AG04450 (cell line): ENCODE data around the gene PRR15. TPM values are rescaled to one million over a fixed set of nuclear protein-coding genes. Genes with fewer than 3 reads are reported as not detected.

Experiments used
- CTCF ChIA-PET: fragments of 300-600, 350-600 bp; formaldehyde crosslinking; extraction: SDS; loops from one replicate; lab custom pipeline; 2022; ENCODE audit warnings: antibody characterized with exemption, inconsistent platforms; lab: Charles Lee
- POLR2A ChIA-PET: fragments of 350-600 bp; formaldehyde crosslinking; extraction: SDS; loops from one replicate; lab custom pipeline; 2021; ENCODE audit warnings: antibody characterized with exemption, inconsistent platforms; lab: Yijun Ruan, JAX
- DNase-seq: peaks from one replicate; pipeline ENCODE4 v3.0.0-alpha.2; 2011; ENCODE audit warnings: low read depth, low spot score
- H3K27ac ChIP-seq: one replicate; pipeline ENCODE4 v1.5.1; 2012; ENCODE audit warnings: low read depth, low read length, control low read depth
- H3K27me3 ChIP-seq: one replicate; pipeline ENCODE4 v1.6.0; 2012; ENCODE audit warnings: low read length; ENCODE audit not compliant: control insufficient read depth, insufficient read depth
- H3K4me3 ChIP-seq: 2 replicates; pipeline ENCODE4 v1.5.1; 2011; ENCODE audit warnings: mild to moderate bottlenecking, low read depth, low read length, control low read depth
- H3K9me3 ChIP-seq: 2 replicates; pipeline ENCODE4 v1.5.1; 2012; ENCODE audit warnings: low read length; ENCODE audit not compliant: control insufficient read depth, insufficient read depth
- polyA plus RNA-seq: library from polyadenylated mRNA; depleted of rRNA; stranded (reverse); fragments of >200 nt; gene quantifications from 2 replicates; pipeline ENCODE4 v1.2.3, GENCODE V29; 2011
- TF ChIP-seq, protein P1 (sequence below): IDR thresholded peaks from 2 replicates; pipeline ENCODE4 v1.5.1; 2011; ENCODE audit warnings: low read depth, low read length, control low read depth, inconsistent platforms

The PRR15 gene
- polyA plus RNA-seq, 1 experiment: not detected

DNA sequence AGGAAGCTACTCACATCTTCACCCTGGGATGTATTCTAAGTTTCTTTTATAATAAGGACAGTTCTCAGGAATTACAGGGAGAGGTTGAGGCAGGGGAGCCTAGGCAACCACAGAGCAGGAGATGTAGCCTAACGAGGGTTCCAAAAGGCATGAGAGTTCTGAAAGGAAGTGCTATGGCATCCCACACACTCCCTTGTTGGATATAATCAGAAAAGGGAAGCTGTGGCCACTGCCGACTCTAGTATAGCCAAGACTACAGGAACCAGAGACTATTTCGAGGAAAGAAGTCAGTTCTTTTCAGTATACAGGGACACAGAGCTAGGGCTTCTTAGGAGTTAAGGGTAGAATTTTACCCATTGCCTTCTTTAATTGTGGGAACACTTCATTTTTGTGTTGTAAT is 11.0 kb downstream of the PRR15 start:
- Histone ChIP-seq H3K27me3 (peaks cover 8% of the 10 kb centered on the region), H3K4me3 (no peak overlapping the region), H3K27ac (no peak overlapping the region), H3K9me3 (no peaks in the 10 kb centered on the region; the same call in 1 of the 2 replicates)
- POLR2A ChIA-PET: no interaction called here
- TF ChIP-seq, protein P1, sequence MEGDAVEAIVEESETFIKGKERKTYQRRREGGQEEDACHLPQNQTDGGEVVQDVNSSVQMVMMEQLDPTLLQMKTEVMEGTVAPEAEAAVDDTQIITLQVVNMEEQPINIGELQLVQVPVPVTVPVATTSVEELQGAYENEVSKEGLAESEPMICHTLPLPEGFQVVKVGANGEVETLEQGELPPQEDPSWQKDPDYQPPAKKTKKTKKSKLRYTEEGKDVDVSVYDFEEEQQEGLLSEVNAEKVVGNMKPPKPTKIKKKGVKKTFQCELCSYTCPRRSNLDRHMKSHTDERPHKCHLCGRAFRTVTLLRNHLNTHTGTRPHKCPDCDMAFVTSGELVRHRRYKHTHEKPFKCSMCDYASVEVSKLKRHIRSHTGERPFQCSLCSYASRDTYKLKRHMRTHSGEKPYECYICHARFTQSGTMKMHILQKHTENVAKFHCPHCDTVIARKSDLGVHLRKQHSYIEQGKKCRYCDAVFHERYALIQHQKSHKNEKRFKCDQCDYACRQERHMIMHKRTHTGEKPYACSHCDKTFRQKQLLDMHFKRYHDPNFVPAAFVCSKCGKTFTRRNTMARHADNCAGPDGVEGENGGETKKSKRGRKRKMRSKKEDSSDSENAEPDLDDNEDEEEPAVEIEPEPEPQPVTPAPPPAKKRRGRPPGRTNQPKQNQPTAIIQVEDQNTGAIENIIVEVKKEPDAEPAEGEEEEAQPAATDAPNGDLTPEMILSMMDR: no peak
- CTCF ChIA-PET: no interaction called here
- DNase-seq: no peak

DNA sequence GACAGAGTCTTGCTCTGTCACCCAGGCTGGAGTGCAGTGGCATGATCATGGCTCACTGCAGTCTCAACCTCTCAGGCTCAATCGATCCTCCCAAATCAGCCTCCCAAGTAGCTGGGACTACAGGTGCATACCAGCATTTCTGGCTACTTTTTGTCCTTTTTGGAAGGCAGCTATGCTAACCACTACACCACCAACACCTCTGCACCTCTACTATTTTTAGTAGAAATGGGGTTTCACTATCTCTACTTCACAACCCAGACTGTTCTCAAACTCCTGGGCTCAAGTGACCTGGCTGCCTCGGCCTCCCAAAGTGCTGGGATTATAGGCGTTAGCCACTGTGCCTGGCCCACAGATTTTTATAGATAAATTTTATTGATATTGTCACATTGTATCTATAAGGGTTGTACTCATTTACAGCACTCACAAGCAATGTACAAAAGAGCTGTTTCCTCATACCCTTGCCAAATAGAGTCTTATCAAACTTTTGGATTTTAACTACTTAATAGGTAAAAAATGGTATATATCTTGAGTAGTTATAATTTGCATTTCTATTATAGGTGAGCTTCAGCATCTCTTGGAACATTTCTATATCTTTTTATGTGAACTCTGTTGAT is 23.7 kb downstream of the PRR15 start:
- ChIA-PET POLR2A (no interaction called here), CTCF (interaction anchor here (0.9 kb wide), 1 partner anchor 11 kb away, joined by 3 read pairs; no protein-coding TSS in a partner anchor)
- TF ChIP-seq, protein P1: no peak

GRCh38 chr7:29588212-29588611 is 24.6 kb downstream of the PRR15 start:
- TF ChIP-seq, protein P1: no peak
- CTCF ChIA-PET: interaction anchor here (0.9 to 1.2 kb wide), 2 partner anchors 13 to 23 kb away, joined by 3 to 6 read pairs; no protein-coding TSS in a partner anchor
- no peak for DNase-seq
- Histone ChIP-seq H3K9me3 (no peaks in the 10 kb centered on the region), H3K27me3 (no peaks in the 10 kb centered on the region), H3K27ac (no peak overlapping the region), H3K4me3 (no peak overlapping the region)
- POLR2A ChIA-PET: no interaction called here

More for the DNA sequence above, 23.7 kb downstream of the PRR15 start:
- DNase-seq: no peak
- Histone ChIP-seq H3K9me3 (no peaks in the 10 kb centered on the region), H3K27me3 (no peaks in the 10 kb centered on the region), H3K4me3 (no peak overlapping the region), H3K27ac (no peak overlapping the region)

GRCh38 chr7:29588900-29589696 is 25.5 kb downstream of the PRR15 start:
- no peak overlapping the region for H3K27ac ChIP-seq
- no peaks in the 10 kb centered on the region for H3K27me3 ChIP-seq
- TF ChIP-seq, protein P1: peak; percentile 92
- H3K9me3 ChIP-seq: no peaks in the 10 kb centered on the region
- ChIA-PET POLR2A (no interaction called here), CTCF (interaction anchor here (0.9 to 1.2 kb wide), 3 partner anchors 12 to 139 kb away, joined by 3 to 6 read pairs (median 5); no protein-coding TSS in a partner anchor)
- peak; percentile 8 for DNase-seq
- no peak overlapping the region for H3K4me3 ChIP-seq

GRCh38 chr7:29592866-29593265 is 29.2 kb downstream of the PRR15 start:
- POLR2A ChIA-PET: no interaction called here
- no peak overlapping the region for H3K27ac ChIP-seq
- TF ChIP-seq, protein P1: no peak
- CTCF ChIA-PET: no interaction called here
- no peak overlapping the region for H3K4me3 ChIP-seq
- no peak for DNase-seq
- H3K27me3 ChIP-seq: no peaks in the 10 kb centered on the region
- no peaks in the 10 kb centered on the region for H3K9me3 ChIP-seq
